ENCODE measurements around the gene COMMD7.
"Not testable (repeated sequence)": the region's sequence is repeated elsewhere in the genome, so short reads cannot be mapped to it uniquely, and the experiment has no call there.

The COMMD7 gene

DNA sequence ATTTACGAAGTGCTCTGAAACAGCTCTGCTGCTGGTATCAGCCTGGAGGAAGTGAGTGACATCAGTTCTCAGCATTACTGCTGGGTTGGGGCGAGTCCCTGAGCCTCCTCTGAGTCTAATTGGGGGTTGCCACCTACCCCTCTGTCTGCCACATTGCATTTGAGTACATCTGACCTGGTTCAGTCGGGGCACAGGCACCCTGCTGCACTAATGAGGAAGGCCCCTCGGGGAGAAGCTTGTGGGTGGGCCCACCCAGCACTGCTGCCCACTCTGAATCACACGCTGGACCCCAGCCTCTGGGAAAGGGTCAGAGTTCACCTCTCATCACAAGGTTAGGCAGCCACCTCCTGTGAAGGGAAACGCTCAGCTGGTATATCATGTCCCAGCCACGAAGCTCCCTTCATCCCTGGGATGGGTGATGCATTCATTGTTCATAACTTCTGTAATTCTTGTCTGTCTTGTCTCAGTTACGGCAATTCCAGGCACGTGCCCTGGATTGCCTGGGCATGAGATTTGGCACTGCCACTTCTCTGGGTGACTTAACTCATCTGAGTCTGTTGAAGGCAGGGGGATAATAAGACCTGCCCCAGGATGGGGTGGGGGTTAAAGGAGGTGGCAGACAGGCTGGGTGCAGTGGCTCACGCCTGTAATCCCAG lies 32.2 kb upstream of the COMMD7 start:
- no peak overlapping the region for H3K4me3 ChIP-seq (ENCODE audit: low read depth, low read length)
- TF ChIP-seq, protein P1, sequence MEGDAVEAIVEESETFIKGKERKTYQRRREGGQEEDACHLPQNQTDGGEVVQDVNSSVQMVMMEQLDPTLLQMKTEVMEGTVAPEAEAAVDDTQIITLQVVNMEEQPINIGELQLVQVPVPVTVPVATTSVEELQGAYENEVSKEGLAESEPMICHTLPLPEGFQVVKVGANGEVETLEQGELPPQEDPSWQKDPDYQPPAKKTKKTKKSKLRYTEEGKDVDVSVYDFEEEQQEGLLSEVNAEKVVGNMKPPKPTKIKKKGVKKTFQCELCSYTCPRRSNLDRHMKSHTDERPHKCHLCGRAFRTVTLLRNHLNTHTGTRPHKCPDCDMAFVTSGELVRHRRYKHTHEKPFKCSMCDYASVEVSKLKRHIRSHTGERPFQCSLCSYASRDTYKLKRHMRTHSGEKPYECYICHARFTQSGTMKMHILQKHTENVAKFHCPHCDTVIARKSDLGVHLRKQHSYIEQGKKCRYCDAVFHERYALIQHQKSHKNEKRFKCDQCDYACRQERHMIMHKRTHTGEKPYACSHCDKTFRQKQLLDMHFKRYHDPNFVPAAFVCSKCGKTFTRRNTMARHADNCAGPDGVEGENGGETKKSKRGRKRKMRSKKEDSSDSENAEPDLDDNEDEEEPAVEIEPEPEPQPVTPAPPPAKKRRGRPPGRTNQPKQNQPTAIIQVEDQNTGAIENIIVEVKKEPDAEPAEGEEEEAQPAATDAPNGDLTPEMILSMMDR (IDR thresholded peaks at IDR 0.05; ENCODE audit: low read depth, low read length) = no peak

DNA sequence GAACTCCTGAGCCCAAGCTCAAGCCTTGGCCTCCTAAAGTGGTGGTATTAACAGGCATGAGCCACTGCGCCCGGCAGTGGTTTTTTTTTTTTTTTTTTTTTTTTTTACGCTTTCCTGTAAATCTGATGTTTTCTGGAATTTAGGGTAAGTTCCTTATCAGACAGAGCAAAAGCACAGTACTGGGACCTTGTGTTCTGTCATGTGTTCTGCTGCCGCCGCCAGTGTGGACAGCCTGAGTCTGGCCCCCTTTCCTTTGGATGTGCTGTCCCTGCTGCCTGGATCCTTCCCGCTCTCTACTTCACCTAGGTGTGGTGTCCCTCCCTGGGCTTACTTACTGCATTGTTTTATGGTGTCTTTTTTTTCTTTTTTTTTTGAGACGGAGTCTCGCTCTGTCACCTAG lies 30.6 kb upstream of the COMMD7 start:
- H3K4me3 ChIP-seq (ENCODE audit: low read depth, low read length) = no peak overlapping the region
- TF ChIP-seq, protein P1 (IDR thresholded peaks at IDR 0.05; ENCODE audit: low read depth, low read length) = no peak

DNA sequence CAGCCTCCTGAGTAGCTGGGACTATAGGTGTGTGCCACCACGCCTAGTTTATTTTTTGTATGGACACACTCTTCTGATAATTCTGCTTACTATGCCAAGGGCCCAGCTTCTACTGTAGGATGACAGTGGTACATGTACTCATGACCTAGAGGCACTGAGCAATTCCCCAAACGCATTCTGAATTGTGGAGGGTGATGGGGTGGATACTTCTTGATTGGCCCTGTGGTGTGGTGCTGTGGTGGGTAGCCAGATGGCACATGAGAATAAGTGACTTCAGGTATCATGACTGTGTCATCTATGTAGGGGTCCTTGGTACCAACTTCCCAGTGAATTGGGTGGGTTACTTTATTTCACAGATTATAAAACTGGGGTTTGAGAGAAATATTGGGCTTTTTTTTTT lies 30.0 kb upstream of the COMMD7 start:
- TF ChIP-seq, protein P1 (IDR thresholded peaks at IDR 0.05; ENCODE audit: low read depth, low read length) = no peak
- H3K4me3 ChIP-seq (ENCODE audit: low read depth, low read length) = no peak overlapping the region

DNA sequence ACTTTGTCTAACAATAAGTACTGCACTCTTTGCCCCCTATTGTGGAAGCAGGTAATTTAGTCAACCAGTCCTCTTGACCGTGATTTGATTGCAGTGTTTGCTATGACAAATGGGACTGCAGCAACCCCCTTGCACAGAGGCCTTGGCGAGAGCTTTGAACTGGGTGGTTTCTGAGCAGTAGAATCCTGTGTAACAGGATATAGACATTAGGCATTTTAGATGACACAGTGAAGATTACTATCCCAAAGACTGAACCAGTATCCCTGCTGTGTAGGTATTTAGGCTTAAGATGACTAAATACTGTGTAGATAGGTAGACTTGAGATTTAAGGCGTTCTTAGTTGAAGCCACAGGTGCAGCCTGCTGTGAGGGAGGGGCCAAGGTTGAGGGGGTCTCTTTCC lies 28.8 kb upstream of the COMMD7 start:
- no peak overlapping the region for H3K4me3 ChIP-seq (ENCODE audit: low read depth, low read length)
- TF ChIP-seq, protein P1 (IDR thresholded peaks at IDR 0.05; ENCODE audit: low read depth, low read length) = no peak

DNA sequence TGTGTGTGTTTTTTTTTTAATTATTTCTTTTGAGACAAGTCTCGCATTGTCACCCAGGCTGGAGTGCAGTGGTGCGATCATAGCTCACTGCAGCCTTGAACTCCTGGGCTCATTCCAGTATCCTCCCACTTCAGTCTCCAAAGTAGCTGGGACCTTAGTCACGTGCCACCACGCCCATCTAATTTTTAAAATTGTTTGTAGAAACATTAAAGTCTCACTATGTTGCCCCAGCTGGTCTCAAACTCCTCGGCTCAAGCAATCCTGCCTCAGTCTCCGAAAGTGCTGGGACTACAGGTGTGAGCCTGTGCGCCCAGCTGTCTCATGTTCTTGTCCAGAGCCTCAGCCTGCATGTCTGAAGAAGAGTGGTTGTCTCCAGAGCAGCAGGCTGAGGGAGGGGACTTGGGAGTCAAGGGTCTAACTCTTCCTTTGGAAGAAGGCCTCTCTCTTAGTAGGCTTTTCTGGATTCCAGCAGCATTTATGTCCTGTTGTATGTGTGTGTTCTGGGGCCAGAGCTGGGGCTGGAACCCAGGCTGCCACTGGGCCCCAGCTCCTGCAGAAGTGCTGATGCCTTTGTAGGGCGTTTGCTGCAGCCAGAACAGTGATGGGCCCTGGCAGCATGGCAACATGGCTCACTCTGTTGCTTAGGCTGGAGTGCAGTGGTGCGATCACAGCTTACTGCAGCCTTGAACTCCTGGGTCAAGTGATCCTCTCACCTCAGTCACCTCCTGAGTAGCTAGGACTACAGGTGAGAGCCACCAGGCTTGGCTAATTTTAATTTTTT lies 24.3 kb upstream of the COMMD7 start:
- TF ChIP-seq, protein P1 (IDR thresholded peaks at IDR 0.05; ENCODE audit: low read depth, low read length) = no peak
- no peak overlapping the region for H3K4me3 ChIP-seq (ENCODE audit: low read depth, low read length)

DNA sequence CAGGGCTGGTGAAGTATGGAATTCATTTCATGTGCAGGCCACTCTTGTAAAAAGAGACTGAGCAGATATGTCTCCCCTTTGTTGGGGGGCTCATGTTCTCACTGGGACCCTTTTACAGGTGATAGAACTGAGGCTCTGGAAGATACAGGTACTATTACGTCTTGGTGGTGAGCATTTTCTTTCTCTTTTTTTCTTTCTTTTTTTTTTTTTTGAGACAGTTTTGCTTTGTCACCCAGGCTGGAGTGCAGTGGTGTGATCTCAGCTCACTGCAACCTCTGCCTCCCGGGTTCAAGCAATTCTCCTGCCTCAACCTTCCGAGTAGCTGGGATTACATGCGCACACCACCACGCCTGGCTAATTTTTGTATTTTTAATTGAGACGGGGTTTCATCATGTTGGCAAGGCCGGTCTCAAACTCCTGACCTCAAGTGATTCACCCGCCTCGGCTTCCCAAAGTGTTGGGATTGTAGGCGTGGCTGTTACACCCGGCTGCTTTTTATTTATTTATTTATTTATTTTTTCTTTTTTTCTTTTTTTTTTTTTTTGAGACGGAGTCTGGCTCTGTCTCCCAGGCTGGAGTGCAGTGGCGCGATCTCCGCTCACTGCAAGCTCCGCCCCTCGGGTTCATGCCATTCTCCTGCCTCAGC lies 22.1 kb upstream of the COMMD7 start:
- not testable (repeated sequence) for H3K4me3 ChIP-seq (ENCODE audit: low read depth, low read length)

DNA sequence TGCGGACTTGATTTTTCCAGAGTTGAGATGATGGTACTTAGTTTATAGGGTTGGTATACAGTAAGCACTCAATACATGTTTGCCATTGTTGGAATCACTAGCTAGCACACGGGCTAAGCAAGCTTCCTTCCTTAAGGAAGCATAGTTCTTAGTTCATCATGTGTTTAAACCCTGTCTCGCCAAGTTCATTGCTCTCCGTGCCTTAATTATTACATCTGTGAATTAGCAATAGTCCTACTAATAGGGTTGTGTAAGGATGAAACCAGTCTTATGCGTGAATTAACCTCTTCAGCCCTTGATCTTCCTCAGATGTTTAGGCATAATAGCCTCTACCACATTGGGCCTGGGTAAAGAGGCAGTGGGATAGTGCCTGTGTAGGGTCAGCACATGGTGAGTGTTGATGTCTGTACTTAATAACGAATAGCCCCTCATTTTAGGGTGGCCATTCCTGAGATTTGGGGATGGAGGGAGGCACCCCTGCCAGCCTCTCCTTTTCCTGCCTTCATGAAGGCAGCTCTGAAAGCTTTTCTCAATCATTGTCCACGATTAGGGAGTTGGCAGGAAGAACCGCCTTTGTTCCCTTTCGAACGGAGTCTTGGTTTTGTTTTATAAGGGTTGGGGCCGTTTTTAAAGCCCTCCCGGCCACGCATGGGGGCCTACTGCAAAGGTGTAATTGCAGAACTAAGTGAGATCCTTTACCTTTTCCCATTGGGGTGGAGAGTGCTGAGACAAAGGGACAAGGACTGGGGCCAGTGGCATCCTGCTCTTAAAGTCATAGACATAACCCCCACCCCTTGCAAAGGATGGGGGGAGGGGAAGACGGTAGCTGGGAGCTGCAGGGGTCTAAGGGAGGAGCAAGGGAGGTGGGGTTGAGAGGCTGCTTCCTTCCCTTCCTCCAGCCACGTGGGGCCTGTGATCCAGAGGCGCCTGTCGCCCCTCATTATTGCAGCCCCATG lies 21.0 kb upstream of the COMMD7 start:
- H3K4me3 ChIP-seq (ENCODE audit: low read depth, low read length) = no peak overlapping the region; the same call in 1 of the 2 replicates

More for the DNA sequence above, 21.0 kb upstream of the COMMD7 start:
- TF ChIP-seq, protein P1 (IDR thresholded peaks at IDR 0.05; ENCODE audit: low read depth, low read length) = no peak

Measured in WI38 (cell line).